GM10266 (cell line): ENCODE measurements around the gene SMU1.

Source experiments
- DNase-seq: peaks from one replicate; pipeline ENCODE4 v3.0.0; 2012; ENCODE audit errors: extremely low spot score
- TF ChIP-seq, protein P1 (sequence below): IDR thresholded peaks from 2 replicates; pipeline ENCODE4 v1.5.1; 2012; ENCODE audit warnings: mild to moderate bottlenecking, low read depth; ENCODE audit not compliant: control insufficient read depth, insufficient read depth; ENCODE audit errors: missing control alignments

Gene SMU1

GRCh38 chr9:33022755-33023154 is 53.7 kb downstream of the SMU1 start:
- DNase-seq, result no peak
- TF ChIP-seq, protein P1, sequence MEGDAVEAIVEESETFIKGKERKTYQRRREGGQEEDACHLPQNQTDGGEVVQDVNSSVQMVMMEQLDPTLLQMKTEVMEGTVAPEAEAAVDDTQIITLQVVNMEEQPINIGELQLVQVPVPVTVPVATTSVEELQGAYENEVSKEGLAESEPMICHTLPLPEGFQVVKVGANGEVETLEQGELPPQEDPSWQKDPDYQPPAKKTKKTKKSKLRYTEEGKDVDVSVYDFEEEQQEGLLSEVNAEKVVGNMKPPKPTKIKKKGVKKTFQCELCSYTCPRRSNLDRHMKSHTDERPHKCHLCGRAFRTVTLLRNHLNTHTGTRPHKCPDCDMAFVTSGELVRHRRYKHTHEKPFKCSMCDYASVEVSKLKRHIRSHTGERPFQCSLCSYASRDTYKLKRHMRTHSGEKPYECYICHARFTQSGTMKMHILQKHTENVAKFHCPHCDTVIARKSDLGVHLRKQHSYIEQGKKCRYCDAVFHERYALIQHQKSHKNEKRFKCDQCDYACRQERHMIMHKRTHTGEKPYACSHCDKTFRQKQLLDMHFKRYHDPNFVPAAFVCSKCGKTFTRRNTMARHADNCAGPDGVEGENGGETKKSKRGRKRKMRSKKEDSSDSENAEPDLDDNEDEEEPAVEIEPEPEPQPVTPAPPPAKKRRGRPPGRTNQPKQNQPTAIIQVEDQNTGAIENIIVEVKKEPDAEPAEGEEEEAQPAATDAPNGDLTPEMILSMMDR, result no peak

GRCh38 chr9:33022303-33022702 is 54.2 kb downstream of the SMU1 start:
- no peak for DNase-seq
- TF ChIP-seq, protein P1, result no peak

GRCh38 chr9:33019797-33020196 is 56.7 kb downstream of the SMU1 start:
- TF ChIP-seq, protein P1, result no peak
- DNase-seq, result no peak

DNA sequence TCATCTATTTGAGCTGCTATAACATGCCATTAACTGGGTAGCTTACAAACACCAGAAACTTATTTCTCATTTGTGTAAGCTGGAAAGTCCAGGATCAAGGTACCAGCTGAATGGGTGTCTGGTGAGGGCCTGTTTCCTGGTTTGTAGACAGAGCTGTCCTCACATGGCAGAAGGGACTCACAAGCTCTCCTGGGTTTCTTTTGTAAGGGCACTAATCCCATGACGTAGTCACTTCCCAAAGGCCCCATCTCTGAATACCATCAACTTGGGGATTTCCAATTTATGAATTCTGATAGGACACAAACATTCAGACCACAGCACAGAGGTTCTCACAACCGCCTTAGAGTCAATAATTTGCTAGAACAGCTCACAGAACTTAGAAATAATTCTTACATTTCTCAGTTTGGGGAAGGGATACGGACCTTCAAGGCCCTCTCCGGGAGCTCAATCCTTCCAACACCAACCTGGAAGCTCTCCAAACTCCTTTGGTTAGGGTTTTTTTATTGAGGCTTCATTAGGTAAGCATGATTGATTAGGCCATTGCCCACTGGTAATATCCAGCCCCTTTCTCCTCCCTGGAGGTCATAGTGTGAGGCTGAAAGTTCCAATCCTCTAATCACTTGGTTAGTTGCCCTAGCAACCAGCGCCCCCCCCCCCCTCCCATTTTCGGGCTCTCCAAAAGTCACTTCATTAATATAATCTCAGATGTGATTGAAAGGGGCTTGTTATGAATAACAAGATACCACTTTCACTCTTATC is 59.0 kb downstream of the SMU1 start:
- TF ChIP-seq, protein P1, result no peak
- no peak for DNase-seq

DNA sequence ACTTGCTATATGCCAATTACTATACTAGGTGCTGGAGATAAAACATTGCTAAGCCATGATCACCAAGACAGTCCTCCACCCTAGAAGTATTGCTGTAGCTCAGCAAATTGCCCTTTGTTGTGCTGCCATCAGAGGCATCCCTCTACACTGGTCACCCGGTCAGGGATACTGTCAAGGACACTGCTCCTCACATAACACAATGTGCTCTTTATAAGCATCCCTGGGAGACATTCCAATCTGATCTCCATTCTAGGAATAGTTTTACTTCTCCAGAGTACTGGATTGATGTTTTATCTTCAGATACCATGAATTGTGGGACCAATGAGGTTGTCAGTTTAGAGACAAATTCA is 61.8 kb downstream of the SMU1 start:
- DNase-seq, result no peak

GRCh38 chr9:33013962-33014664 is 62.4 kb downstream of the SMU1 start:
- TF ChIP-seq, protein P1, result no peak
- DNase-seq, result no peak

More for the DNA sequence above, 61.8 kb downstream of the SMU1 start:
- TF ChIP-seq, protein P1, result no peak

DNA sequence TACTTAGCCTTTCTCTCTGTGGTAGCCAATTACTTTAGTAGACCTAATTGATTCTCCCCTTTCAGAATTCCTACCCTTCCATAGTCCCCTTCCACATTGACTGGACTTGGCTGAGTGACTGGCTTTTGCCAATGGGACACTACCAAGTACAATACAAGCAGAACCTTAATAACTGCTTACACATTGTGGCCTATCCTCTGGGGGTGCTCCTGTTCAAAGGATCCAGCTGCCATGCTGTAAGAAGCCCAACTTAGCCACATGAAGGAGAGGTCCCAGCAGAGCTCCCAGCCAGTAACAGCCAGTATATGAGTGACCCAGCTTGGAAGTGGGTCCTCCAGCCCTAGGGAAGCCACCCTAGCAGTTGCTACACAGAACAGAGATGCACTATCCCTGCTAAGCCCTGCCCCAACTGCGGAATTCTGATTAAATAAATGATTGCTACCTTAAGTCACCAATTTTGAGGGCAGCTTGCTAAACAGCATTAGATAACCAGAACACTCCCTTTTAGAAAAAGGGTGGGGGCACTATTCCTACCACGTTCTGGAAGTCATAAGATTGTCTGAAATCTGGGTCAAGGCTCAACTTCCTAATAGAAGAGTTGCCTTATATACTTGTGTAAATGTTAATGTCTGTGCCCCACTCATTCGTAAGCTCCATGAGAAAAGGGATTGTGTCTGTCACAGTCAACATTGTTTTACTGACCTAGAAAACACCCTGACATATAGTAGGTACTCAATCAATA is 64.0 kb downstream of the SMU1 start:
- DNase-seq, result no peak
- TF ChIP-seq, protein P1, result no peak
